Measurements from ENCODE around the gene OPRL1.

OPRL1 gene

DNA sequence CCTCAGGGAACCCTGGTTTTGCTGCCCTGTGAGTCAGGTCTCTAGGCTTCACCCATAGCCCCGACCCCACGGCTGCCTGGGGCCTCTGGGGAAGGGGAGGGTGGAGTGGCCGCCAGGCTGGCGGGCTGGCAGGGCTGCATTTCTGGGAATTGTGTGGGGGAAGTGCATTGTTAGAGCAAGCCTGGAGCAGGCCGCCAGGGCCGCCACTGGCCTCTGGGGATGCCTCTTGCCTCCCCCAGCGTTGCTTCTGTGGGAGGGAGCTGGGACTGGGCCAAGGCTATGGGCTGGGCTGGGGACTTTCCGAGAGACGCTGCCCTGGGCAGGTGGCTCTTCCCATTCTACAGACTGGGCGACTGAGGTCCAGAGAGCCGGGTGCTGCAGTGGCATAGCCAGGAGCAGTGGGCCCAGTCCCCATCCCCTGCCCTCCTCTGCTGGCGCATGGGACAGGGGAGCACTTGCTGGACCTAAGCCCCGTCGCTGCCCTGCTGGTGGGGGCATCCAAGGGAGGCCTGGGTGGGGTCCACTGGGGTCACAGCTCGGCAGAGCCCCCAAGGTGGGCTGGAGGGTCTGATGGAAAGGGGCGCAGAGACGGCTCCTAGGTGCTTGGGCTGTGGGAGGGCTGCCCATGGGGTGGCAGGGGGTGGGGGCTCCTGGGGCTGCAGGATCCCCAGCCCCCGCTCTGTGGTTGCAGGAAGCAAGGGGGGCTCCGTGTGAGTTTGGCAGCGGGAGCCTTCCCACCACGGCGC lies 23.8 kb upstream of the OPRL1 start:
- no peak for DNase-seq (ENCODE audit: low read depth in 2 of 2, low spot score in 1 of 2)

DNA sequence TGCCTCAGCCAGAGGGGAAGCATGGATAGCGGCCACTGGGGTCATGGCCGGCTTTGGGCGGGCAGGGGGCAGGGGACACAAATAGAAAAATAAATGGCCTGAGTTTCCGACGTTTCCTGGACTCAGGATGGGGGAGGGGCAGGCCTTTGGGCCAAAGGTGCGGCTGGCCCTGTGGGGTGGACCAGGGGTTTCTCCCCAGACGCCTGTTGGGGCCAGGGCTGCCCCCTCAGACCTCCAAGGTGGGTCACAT lies 23.3 kb upstream of the OPRL1 start:
- no peak for DNase-seq (ENCODE audit: low read depth in 2 of 2, low spot score in 1 of 2)

DNA sequence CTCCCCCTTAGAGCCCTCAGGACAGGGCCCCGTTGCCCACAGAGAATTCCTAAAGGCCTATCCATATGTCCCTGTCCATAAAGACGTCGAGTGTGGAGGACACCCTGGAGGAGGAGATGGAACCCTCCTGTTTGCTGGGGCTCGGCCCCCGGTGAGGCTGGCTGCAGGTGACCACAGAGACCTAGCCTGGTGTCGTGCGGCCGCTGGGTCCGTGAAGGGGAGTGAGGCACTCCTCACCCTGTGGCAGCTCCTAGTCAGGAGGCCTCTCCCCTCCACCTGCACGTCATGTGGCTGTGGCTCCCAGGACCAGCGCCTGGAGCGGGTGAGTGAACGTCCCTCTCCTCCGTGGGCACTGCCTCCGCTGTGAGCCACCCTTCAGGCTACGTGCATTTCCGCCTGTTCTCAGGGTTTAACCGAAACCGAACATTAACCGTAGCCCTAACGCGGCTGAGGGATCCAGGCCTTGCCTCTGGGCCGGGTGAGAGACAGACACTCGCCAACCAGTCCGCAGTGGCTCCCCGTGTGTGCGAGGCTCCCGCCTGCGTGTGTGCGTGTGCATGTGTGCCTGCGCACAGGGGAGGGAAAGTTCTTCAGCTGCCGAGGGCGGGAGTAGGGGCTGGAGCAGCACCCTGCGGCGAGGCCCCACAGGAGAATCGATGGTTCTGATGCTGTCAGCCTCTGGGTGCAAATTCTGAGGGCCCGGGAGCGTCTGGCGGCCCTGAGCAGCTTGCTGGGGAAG lies 22.8 kb upstream of the OPRL1 start:
- DNase-seq (ENCODE audit: low read depth in 2 of 2, low spot score in 1 of 2): no peak

DNA sequence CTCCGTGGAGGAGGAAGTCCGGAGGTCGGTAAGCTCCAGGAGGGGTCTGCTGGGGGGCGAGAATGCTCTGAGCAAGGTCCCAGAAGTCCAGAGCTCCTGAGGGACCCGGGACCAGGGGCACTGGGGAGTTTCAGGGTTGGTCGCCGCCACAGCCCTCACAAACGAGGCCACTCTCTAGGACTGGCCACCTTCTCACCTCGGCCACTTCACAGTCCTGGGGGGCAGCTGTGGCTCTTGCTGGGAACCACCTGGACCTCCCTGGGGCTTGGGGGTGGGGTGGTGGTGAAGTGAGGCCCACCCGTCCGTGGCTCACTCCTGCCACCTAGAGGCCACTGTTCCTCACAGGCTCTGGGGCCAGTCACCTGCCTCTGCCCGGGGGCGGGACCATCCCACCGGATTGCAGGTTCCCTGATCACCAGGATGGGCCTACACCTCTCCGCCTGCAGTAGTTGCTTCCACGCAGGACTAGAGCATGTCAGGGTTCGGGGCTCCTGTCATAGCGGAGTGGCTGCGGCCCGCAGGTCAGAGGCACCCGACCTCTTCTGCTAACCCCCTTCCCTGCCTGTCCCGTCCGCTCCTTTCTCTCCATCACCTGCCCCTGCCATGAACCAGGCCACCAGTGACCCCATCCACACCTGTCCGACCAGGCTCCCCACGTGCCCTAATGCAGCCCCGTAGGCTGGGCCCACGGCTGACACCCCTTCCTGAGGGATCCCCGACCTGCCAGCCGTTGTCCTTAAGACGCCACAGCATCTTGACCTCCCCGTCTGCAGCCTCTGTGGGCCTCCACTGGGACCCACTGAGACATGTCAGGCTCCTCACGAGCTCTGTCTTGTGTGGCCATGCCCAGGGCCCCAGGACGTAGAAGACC lies 22.0 kb upstream of the OPRL1 start:
- peak; percentile 57 to 71 for DNase-seq (ENCODE audit: low read depth in 2 of 2, low spot score in 1 of 2)

DNA sequence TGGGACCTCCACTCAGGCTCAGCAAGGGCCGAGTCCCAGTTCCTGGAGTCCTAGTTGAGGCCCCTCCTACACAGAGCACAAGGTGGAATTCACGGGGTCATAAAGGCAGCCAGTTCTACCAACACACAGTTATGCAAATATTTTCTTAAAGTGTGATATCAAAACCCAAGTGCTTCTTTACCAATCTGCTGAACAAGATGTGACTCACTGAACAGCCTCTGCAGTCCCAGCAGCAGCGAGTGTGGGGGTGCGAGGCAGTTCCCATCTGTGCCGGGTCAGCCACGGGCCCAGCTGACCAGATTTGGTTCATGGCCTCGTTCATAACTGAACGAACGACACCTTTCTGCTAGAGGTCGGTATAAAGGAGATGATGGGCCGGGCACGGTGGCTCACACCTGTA lies 21.3 kb upstream of the OPRL1 start:
- no peak for DNase-seq (ENCODE audit: low read depth in 2 of 2, low spot score in 1 of 2)

DNA sequence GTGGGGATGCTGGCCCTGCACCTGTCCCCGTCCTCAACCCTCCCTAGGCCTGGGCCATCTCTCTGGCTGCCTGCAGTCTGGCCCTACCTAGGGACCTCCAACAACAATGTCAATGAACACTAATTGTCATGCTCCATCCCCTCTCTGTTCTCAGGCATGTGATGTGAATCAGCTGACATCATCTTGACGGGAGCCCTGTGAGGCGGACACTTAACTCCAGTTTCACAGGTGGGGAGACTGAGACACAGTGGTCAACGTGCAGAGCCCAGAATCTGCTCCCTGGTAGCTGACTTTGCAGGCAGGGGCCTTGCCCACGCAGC lies 17.6 kb upstream of the OPRL1 start:
- DNase-seq (ENCODE audit: low read depth in 2 of 2, low spot score in 1 of 2): no peak

DNA sequence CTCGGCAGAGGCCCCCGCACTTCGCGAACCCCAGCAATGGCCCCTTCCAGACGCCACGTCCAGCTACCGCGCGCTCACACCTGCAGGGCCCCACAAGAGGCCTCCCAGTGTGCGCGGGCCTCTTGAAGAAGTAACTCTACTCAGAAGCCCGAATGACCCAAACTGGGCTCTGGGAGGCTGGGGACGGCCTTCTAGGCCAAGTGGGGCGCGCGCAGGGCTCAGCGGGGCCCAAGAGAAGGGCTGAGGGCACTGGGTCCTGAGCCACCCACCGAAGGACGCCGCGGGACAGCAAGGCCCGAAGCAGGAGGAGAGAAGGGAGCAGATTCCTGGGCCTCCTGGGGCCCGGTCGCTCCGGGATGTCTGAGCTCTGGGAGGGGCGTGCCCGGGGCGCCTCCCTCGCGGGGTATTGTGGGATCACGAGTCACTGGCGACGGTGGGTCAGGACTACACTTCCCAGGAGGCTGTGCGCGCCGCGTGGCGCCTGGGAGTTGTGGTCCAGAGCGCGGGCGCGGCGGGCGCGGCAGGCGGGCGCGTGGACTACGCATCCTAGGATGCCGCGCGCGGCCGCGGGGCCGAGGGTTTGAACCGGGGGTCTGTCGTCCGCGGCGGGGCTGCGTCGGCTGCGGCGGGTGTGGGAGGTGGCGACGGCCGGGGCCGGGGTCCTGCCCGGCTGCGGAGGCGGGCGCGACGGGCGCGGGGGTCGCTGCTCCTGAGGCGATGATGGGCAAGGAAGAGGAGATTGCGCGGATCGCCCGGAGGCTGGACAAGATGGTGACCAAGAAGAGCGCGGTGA lies 17.1 kb upstream of the OPRL1 start, which contains the start of gene TCEA2:
TSS of gene TCEA2 (plus strand) at position 603 of the 793 bp plus-strand sequence. CDS start at position 718, 115 bp downstream.
- DNase-seq (ENCODE audit: low read depth in 2 of 2, low spot score in 1 of 2): peak; percentile 82 to 92

DNA sequence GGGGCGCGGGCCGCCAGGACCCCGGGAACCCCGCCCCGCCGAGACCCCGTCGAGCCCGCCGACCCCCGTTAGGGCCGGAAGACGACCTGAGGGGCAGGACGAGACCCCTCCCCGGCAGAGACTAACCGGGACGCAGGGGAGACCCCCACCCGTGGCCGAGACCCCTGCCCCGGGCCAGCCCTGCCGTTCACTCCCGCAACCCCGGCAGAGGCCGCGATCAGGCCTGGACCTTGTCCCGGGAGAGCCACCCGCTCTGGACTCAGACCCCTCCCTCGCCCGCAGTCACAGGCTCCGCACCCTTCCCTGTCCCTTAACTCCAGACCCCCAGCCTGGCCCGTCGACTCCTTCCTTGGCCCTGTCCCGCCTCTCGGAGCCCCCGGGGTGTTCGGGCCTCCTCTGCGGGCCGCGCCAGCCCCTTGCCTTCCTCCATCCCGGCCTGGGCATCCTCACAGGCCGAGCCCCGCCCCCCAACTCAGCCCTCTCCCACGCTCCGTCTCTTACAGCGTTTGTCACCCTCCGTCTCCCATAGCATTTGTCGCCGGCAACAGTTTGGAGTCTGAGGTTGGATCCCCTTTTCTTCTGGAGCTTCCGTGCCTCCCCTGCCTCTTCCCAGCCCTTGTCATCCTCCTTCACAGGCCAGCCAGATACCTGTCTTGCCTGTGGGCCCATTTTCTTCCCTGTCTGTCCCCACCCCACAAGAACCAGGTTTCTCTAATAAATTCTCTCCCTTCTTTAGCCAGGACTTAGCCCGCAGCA lies 16.3 kb upstream of the OPRL1 start:
- no peak for DNase-seq (ENCODE audit: low read depth in 2 of 2, low spot score in 1 of 2)

DNA sequence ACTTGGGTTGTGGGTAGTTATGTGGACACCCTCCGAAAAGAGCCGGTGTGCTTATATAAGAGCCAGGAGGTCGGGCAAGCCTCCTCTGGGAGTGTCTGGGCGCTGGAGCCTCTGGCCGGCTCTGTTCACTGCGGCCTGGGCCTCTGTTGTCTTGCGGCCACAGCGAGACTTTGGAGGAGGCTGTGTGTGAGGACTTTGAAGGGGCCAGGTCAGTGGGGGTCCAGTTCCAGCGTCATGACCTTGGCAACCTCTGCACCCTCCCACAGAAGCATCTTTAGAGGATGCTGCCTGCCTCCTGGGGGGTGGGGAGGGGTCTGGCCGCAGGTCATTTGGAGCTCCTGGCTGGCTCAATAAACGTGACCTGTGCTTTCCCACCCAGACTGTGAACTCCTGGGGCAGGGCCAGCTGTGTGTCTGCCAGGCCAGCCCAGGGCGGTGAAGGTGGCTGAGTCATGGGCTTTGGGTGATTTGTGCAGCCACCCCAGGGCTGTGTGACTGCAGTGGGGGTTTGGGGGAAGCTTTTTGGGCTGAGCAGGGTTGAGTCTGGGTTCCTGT lies 15.7 kb upstream of the OPRL1 start:
- DNase-seq (ENCODE audit: low read depth in 2 of 2, low spot score in 1 of 2): no peak

DNA sequence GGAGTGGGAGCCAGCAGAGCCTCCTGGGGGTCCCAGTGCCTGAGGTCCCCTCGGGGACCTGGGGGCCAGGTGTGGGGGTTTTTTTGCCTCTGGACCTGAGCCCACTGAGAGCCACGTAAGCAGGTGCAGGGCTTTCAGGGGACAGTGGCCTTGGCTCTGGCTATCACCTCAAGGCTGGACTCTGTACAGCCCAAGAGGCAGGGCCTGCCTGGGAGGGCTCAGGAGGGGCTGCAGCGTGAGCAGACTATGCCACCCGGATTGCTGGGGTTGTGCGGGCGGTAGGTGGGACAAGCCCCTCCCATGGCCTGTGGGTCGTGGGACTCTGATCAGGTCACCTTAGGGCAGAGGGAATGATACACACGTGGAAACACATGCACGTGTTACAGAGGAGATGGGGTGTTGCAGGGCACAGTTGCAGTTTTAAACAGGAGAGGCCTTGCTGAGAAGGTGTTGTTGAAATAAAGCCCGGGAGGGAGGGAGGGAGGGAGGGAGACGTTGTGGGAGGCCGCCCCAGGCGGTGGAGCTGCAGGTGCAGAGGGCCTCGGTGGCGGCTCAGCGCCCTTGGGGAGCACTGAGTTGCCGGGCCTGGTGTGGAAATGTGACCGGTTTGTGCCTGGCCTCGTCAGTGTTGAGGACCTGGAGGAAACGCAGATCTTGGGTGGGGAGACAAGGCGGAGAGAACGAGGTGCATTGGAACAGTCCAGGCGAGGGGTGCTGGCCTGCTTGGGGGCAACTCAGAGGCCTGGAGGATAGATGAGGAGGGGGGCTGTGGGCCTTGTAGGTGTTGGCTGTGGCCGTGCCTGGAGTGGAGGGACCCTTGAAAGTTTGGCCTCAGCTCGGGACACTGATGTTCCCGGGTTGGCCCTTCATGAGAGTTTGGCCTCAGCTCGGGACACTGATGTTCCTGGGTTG lies 14.6 kb upstream of the OPRL1 start:
- no peak for DNase-seq (ENCODE audit: low read depth in 2 of 2, low spot score in 1 of 2)

DNA sequence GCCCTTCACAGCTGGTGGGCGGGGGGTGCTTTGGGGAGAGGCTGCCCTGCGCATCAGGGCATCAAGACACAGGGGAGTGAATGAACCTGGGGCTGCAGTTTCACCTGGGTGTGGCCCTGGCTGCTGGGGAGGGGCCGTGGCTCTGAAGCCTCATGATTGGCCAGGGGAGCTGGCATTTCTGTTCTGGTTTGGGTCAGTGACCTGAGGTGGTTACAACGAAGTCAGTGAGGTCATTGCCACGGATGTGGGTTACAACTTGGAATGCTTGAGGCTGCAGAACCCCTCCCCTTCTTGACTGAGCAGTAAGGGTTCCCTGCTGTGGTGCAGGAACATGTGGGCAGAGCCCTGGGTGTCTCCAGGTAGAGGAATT lies 13.9 kb upstream of the OPRL1 start:
- DNase-seq (ENCODE audit: low read depth in 2 of 2, low spot score in 1 of 2): peak in 1 of 2 donors; percentile 23

DNA sequence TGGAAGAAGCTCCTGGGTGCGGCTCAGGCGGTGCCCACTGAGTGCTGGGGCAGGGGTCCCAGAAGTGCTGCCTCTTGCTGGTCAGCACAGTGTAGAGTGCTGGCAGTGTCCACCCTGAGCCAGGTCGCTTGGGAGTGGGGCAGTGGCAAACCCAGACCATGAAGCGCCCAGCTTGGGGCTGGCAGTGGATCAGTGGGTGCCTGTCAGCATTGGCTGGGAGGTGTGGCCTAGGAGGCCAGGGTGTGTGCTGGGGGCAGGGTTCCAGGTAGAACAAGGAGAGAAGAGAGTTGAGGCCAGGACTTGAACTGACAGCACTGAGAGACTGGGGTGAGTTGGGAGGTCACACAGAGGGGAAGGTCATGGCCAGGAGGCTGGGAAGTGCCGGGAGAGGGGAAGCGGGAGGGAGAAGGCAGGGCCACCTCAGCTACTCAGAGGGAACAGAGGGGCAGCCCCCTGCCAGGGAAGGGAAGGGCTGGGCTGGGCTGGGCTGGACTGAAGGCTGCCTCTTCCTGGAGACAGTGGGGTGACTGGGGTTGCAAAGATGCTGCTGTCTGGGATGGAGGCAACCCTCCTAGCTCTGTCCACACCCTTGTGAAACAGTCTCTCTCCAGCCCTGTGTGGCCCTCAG lies 12.8 kb upstream of the OPRL1 start:
- DNase-seq (ENCODE audit: low read depth in 2 of 2, low spot score in 1 of 2): no peak

DNA sequence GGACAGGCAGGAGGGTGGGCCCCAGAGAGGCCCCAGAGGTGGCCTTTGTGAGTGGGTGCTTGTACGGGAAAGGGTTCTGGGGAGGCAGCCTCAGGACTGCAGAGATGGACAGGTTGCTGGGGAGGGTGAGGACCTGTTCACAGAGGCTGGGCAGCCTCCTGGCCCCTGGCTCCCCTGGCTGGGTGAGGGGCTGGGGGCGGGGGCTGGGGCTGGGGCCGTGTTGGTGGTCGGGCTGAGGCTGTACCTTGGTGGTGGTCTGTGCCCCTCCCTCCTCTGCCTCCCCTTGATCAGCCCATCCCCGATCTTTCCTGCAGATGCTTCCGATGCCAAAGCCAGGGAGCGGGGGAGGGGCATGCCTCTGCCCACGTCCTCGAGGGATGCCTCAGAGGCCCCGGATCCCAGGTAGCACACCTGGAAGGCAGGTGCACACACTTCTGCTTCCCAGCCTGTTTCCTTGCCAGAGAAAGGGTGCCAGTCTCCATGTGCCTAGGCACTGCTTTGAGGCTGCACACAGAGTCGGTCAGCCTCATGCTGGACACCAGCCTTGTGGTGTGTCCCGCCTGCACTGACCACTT lies 12.1 kb upstream of the OPRL1 start:
- no peak for DNase-seq (ENCODE audit: low read depth in 2 of 2, low spot score in 1 of 2)

DNA sequence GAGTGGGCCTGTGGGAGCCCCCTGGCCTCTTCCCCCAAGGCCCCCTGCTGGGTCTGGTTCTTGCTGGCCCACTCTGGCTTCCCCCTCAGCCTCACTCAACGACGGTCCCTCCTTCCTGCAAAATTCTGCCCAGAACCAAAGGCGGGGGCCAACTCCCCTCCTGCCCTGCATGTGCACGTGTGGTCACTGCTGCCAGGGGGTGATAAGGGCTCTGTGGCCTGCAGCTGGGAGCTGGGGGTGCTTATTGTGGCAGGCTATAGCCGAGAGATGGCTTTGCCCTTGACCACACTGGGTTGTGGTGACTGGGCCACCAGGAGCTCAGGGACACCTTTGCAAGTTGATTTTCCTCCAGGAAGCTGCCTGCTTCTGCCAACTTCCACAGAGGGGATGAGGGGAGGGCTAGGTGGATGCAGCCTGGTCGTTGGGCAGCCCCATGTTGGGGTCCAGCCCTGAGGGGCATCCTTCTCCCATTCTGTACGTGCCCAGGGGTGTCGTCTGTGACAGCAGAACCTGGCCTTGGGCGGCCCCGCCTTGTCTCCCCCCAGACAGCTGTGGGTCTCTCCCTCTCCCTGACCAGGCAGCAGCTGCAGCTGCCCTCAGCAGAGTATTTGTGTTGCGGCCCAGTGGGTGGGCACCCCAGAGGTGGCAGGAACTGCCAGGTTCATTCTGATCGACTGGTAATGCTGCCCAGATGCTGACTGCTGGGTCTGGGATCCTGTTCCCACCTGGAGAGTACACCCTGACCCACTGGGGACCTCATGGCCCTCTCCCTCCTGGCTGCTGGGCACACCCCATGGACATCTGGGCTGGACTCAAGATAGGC lies 11.3 kb upstream of the OPRL1 start:
- no peak for DNase-seq (ENCODE audit: low read depth in 2 of 2, low spot score in 1 of 2)

DNA sequence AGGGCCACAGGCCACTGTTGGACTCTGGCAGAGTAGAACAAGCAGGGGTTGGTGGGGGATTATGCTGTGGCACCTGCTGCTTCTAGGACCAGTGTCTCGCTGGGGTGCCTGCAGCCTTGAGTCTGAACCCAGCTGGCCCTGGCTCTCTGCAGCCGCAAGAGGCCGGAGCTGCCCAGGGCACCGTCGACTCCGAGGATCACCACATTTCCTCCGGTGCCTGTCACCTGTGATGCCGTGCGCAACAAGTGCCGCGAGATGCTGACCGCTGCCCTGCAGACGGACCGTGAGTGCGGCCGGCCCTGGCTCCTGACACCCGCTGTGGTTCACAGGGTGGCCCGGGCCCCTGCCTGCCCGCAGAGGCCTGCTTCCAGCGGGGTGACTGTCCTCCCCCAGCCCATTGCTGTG lies 10.7 kb upstream of the OPRL1 start:
- no peak for DNase-seq (ENCODE audit: low read depth in 2 of 2, low spot score in 1 of 2)

DNA sequence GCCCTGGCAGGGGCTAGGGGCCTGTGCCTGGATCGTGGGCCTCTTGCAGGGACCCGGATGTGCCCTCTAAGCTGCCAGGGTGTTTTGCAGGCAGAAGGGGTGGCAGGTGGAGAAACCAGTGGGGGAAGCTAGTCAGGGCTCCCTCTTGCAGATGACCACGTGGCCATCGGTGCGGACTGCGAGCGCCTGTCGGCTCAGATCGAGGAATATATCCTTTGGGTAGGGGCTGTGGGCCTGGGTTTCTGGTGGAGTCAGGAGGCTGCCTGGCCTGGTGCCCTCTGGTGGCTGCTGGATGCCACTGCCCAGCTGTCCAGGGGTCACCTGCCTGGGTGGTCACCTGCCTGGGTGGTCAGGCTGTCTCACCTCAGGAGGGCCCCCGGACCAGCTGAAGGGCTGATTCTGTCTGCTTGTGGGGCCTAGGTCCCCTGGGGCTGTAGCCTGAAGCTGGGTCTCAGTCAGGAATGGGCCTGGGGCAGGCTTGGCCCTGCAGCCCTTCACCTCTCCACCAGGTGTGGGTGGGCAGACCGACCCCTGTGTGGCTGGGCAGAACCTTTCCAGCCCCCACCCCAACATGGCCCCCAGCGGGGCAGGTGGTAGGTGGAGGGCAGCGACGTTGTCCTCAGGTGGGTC lies 10.2 kb upstream of the OPRL1 start:
- no peak for DNase-seq (ENCODE audit: low read depth in 2 of 2, low spot score in 1 of 2)

Measured in stimulated activated CD8-positive, alpha-beta memory T cell treated with anti-CD3 and anti-CD28 coated beads, Interleukin-4, amount 100 ng/mL, for 4 hours (primary cell).